Cortex of kidney (tissue), 1 donor: ENCODE data around the gene CHST5.
"Not testable (repeated sequence)": the region's sequence is repeated elsewhere in the genome, so short reads cannot be mapped to it uniquely, and the experiment has no call there.

Experiments used
- DNase-seq: peaks from one replicate; lab custom pipeline; 2025; lab: John Stamatoyannopoulos, UW

CHST5 gene

DNA sequence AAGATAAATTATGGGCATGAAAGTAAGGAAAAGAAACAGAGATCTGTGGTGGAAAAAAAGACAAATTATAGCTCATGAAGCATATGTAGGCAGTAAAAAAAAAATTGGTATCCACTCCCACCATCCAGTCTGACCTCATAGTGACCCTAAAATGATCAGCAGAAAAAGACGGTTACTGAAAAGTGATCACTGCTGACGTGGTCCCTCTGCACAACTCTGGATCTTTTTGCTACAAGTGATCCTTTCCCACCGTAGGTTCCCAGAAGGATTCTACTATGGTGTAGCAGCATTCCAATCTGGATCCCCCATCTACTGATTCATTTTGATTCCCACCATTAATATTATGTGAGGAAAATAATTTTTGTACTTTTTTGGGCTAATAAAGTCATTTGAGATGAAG is 29.8 kb downstream of the CHST5 start:
- DNase-seq = no peak

GRCh38 chr16:75503801-75504200 is 32.1 kb downstream of the CHST5 start:
- no peak for DNase-seq

DNA sequence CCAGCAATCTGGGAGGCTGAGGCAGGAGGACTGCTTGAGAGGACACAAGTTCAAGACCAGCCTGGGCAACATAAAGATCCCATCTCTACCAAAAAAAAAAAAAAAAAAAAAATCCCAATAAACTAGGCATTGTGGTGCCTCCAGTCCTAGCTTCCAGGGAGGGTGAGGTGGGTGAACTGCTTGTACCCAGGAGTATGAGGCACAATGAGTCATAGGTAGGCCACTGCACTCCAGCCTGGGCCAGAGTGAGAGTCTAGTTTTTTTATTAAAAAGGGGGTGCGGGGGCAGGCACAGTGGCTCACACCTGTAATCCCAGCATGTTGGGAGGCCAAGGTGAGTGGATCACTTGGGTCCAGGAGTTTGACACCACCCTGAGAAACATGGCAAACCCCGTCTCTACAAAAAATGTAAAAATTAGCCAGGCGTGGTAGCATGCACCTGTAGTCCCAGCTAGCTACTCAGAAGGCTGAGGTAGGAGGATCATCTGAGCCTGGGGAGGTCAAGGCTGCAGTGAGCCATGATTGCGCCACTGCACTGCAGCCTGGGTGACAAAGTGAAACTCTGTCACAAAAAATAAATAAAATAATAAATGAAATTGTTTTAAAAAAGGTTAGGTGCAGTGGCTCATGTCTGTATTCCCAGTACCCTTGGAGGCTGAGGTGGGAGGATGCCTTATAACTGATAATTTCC is 32.8 kb downstream of the CHST5 start:
- DNase-seq = no peak

DNA sequence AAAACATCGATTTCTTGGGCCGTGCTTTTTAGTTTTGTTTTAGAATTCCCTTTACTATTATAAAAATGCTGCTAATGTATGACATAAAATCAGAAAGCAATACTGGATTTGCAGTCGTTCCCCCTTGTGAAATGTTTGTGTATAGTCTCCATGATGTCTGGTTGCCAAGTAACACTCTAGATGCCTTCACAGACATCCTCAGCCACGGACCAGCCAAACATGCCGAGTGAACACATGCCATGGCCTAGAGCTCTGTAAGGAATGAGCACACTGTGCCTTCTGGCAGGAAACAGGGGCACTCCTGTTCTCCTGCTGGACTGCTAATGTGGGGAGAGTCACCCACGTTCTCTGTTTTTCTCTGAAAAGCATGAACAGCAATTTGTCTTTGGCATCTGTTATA is 34.1 kb downstream of the CHST5 start:
- not testable (repeated sequence) for DNase-seq

- DNase-seq = no peak
Measured at GRCh38 chr16:75501359-75501758, 34.5 kb downstream of the CHST5 start.

- not testable (repeated sequence) for DNase-seq
Measured at GRCh38 chr16:75498605-75499322, 37.1 kb downstream of the CHST5 start.

DNA sequence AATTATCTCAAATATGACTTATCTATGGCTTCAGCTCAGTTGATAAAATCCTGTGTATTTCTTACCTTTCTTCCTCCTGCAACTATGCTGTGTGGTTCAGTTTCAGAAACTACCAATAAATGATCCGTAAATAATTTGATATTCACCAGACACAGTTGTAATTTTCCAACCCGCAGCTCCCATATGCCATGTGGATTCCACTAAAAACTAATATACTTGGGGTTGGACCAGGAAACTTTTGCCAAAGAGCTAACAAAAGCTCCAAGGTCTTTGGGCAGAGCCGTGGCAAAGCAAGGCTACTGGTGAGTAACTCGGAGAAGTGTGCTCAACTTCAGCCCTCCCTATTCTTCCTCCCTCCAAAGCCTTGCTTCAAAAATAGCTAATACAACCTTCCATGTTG is 38.4 kb downstream of the CHST5 start:
- DNase-seq = no peak

DNA sequence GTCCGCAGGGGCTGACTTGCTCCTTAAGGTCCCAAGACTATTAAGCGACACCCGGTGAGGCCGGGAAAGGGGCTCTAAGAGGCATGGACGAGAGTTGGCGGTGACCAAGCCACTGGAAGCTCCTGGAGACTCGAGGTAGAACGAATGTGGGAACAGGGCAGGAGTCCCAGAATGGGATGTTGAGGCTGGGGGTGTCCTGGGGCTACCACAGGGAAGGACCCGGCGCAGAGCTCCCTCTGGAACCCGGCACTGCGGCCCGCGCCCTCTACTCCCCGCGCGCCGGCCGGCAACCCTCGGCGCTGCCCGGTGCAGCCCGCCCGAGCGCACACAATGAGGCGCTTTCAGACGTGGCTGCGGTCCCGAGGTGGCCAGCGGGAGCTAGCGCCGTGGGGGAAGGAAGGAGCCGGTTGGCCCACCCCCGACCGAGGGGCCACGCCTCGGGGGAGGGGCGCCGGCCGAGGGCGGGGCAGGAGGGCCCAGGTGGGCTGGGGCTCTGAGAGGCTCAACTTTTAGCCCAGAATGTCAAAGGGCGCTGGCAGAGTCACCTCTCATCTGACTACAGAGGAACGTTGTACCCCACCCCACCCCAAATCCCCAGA is 40.7 kb downstream of the CHST5 start, which contains the start of gene CHST6:
TSS of gene CHST6 (minus strand) at position 366 of the 599 bp plus-strand sequence. CDS start 15,613 bp downstream, outside the sequence.
- DNase-seq = no peak

DNA sequence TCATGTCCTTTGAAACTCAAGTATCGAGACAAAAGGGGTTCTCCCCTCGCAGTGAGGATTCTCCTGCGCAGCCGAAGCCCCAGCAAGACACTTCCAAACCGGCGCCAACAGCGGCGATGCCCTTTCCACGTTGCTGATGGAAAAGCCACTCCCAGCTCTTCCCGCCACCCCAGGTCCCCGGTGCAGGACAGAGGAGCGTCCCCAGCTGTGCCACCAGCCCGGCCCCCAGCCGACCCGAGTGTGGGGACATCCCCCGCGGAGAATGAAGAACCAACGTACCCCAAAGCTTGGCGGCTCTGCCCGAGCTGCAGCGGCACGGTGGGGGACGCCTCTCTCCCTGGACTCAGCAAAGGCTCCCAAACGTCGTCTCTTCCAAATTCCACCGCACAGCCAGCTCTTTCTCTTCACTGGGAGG is 41.2 kb downstream of the CHST5 start:
- DNase-seq = no peak

DNA sequence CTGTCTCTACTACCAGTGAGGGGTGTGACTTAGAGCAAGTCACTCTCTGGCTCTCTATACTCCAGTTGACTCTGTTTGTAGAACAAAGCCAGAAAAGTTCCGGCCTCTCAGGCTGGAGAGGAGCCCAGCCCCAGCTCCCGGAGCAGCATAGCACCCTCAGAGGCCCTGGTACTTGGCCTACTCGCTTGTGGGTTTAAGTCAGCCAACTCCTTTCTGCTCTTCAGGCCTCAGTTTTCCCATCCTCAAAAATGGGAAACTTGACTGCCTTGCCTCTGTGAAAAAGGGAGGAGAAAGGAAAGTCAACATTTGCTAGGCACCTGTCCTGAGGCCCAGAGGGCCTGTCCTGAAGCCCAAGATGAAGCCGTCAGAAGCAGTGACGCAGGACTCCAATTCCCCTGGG is 41.7 kb downstream of the CHST5 start:
- DNase-seq = no peak

GRCh38 chr16:75491876-75492275 is 44.0 kb downstream of the CHST5 start:
- DNase-seq = no peak

DNA sequence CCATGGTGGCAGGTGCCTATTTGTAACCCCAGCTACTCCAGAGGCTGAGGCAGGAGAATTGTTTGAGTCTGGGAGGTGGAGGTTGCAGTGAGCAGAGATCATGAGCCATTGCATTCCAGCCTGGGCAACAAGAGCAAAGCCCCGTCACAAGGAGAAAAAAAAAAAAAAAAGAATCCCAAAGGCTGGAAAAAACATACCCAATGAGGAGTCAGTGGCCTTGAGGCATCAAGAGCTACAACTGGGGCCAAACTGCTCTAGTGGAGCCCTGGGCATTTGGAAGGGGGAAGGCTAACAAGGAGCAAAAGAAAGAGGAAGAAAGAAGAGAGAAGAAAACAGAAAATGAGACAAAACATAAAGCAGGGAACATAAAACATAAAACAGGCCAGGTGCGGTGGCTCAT is 47.6 kb downstream of the CHST5 start:
- no peak for DNase-seq

DNA sequence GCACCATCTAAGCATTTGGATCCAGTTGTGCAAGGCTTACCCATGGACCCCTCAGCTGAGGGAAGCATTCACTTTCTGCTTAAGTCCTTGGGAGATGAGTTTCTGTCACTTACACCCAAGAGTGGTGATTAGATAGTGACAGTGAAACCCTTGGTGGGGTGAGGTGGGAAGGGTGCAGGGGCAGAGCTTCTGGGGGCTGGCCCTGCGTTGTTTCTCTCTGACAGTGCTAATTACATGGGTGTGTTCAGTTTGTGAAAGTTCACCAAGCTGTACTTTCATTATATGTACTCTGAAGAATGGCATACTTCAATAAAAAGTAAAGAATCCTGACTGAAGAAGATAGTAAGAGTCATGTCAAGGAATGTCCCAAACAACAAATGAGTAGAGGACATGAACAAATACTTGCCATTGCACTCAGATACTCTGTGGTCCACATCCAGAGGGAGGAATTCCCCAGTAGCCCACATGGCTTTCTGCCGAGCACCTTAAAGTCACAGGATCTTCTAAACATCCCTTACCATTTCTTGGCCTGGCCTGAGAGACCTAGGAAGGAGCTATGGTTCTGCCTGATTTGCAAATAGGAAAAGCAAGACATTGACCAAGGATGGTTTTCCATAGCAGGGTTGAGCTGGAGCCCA is 49.1 kb downstream of the CHST5 start:
- DNase-seq = no peak

DNA sequence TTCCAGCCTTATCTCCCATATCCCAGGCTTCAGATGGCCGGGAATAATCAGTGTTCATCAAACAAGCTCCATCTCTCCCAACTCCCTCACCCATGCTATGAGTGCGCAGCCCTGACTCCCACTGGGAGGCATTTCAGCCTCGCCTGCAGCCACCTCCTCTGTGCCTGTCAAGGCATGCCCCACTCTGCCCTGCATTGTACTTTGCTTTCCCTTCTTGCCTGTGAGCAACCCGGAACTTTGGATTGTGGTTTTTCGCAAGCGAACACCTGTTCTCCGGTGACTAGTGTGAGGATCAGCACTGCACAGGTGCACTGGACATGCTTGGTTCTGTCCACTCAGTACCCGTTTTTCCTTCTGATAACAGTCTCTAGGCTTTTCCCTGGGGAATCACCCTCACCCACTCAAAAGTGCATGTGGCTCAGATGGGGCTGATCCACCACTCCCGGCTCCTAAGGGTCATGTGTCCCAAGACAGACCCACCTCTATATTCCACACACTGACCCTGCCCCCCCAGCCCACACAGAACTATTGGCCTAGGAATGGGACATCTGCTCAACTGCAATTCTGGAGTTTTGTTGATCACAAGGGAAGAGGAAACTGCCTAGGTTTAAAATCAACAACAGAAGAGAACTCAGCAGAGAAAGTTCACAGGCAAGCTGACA is 49.8 kb downstream of the CHST5 start:
- DNase-seq = no peak

GRCh38 chr16:75485230-75486013 is 50.5 kb downstream of the CHST5 start:
- DNase-seq = no peak

DNA sequence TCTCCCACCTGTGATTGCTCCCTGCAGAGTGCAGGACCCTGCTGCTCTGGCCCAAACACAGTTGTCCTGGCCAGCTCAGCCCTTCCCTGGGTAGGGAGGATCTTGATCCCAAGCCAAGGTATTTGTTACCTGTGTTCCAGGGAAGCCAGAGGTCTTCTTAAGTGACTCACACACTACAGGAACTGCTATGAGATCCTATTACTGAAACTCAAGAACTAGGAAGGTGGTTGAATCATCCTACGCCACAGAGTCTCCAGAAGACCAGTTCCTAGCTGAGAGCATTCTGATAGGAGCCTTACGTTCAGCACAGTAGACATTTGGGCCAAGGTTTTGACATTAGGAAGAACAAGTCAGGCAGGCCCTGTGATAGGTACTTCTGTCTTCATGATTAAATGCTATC is 52.7 kb downstream of the CHST5 start:
- DNase-seq = no peak

- no peak for DNase-seq
Measured at GRCh38 chr16:75482434-75483205, 53.3 kb downstream of the CHST5 start.

DNA sequence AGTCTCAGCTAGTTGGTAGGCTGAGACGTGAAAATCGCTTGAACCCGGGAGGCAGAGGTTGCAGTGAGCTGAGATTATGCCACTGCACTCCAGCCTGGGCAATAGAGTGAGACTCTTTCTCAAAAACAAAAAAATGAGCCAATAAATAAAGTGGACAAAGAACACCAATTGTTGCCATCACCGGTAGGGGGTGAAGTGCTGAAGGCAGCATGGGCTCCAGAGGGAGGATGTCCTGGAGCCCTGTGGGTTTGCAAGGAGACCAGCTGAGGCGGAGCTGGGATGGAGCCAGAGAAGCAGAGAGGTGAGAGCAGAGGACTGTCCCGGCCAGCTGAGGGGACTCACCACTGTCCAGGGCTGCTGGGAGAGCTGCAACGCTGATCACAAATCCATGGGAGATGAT is 54.4 kb downstream of the CHST5 start:
- no peak for DNase-seq

DNA sequence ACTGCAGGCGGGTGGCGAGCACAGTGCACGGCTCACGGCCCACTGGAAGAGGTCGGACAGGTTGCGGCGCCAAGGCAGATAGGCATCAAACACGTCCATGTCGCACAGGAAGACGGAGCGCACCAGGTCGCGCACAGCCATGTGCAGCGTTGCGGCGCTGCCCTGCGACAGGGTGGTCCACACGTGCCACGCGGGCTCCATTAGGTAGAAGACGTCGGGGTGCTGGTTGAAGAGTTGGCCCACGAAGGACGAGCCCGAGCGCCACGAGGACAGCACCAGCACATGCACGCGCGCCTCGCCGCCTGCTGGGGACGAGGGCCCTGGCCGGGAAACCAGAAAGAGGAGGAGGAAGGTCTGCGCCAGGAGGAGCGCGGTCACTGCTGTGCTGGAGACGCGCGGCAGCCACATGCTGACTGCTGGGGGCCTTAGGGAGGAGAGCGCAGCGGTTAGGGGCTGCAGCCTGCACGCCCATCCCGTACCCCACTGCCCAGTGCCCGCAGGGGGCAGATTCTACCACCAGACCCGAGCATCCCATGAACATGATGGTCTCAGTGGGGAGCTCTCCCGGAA is 56.4 kb downstream of the CHST5 start:
- no peak for DNase-seq
